Chondrocyte (in vitro differentiated cells): ENCODE results near the gene FOXP4. TPM values are rescaled to one million over a fixed set of nuclear protein-coding genes. Genes with fewer than 3 reads are reported as not detected.

Source experiments
- DNase-seq: peaks from one replicate; pipeline ENCODE4 v3.0.0; 2021; ENCODE audit warnings: mixed read lengths, low spot score
- H3K27ac Mint-ChIP-seq: one replicate; pipeline ENCODE4 v1.8.0; 2021; ENCODE audit warnings: mild to moderate bottlenecking, moderate library complexity, mixed read lengths; ENCODE audit not compliant: unreplicated experiment
- H3K27me3 Mint-ChIP-seq: 2 replicates; pipeline ENCODE4 v1.8.0; 2021; ENCODE audit warnings: low read depth, mixed read lengths
- H3K36me3 Mint-ChIP-seq: 2 replicates; pipeline ENCODE4 v1.8.0; 2021; ENCODE audit warnings: low read depth, mixed read lengths
- H3K4me1 Mint-ChIP-seq: 2 replicates; pipeline ENCODE4 v1.8.0; 2021; ENCODE audit warnings: low read depth, mild to moderate bottlenecking, mixed read lengths
- H3K4me3 Mint-ChIP-seq: one replicate; pipeline ENCODE4 v1.8.0; 2021; ENCODE audit warnings: mild to moderate bottlenecking, moderate library complexity, mixed read lengths; ENCODE audit not compliant: unreplicated experiment
- H3K9me3 Mint-ChIP-seq: 2 replicates; pipeline ENCODE4 v1.8.0; 2021; ENCODE audit warnings: low read depth, mixed read lengths
- CTCF ChIP-seq: fragments of 200-600 bp; sonication (generic); IDR thresholded peaks from 2 replicates; pipeline ENCODE4 v1.5.0; 2021; ENCODE audit warnings: antibody characterized with exemption, mild to moderate bottlenecking, moderate library complexity
- total RNA-seq: library from RNA; stranded (reverse); gene quantifications from 3 replicates; pipeline ENCODE4 v1.2.1, GENCODE V29; 2021

Gene FOXP4
- total RNA-seq, 1 donor from 2014 or later: 18.6 TPM

GRCh38 chr6:41515995-41516394 is 30.2 kb upstream of the FOXP4 start:
- H3K27ac Mint-ChIP-seq: no peak overlapping the region

GRCh38 chr6:41518118-41518517 is 28.1 kb upstream of the FOXP4 start:
- H3K4me3 Mint-ChIP-seq: no peak overlapping the region
- no peak overlapping the region for H3K27ac Mint-ChIP-seq
- H3K4me1 Mint-ChIP-seq: no peaks in the 10 kb centered on the region
- no peak for TF ChIP-seq CTCF
- no peaks in the 10 kb centered on the region for H3K9me3 Mint-ChIP-seq
- peaks cover 20% of the 10 kb centered on the region for H3K27me3 Mint-ChIP-seq
- DNase-seq: no peak
- H3K36me3 Mint-ChIP-seq: peaks cover 3% of the 10 kb centered on the region

More at GRCh38 chr6:41515995-41516394, 30.2 kb upstream of the FOXP4 start:
- Mint-ChIP-seq H3K9me3 (no peaks in the 10 kb centered on the region), H3K36me3 (peaks cover 3% of the 10 kb centered on the region), H3K4me1 (no peaks in the 10 kb centered on the region), H3K4me3 (no peak overlapping the region), H3K27me3 (peaks cover 5% of the 10 kb centered on the region)
- TF ChIP-seq CTCF: no peak
- no peak for DNase-seq

GRCh38 chr6:41519305-41519744 is 26.9 kb upstream of the FOXP4 start:
- Mint-ChIP-seq H3K36me3 (peaks cover 2% of the 10 kb centered on the region), H3K4me1 (no peaks in the 10 kb centered on the region), H3K9me3 (no peaks in the 10 kb centered on the region), H3K27me3 (peaks cover 30% of the 10 kb centered on the region), H3K27ac (no peak overlapping the region), H3K4me3 (no peak overlapping the region)
- no peak for TF ChIP-seq CTCF
- DNase-seq: no peak

GRCh38 chr6:41519745-41520699 is 26.2 kb upstream of the FOXP4 start:
- no peaks in the 10 kb centered on the region for H3K9me3 Mint-ChIP-seq
- no peaks in the 10 kb centered on the region for H3K4me1 Mint-ChIP-seq
- H3K27me3 Mint-ChIP-seq: peaks cover 30% of the 10 kb centered on the region
- no peak overlapping the region for H3K27ac Mint-ChIP-seq
- no peak for TF ChIP-seq CTCF
- DNase-seq: no peak
- H3K36me3 Mint-ChIP-seq: no peaks in the 10 kb centered on the region
- no peak overlapping the region for H3K4me3 Mint-ChIP-seq

GRCh38 chr6:41522780-41523548 is 23.2 kb upstream of the FOXP4 start:
- Mint-ChIP-seq H3K4me3 (no peak overlapping the region), H3K27me3 (peaks cover 33% of the 10 kb centered on the region), H3K27ac (no peak overlapping the region), H3K4me1 (peaks cover under 1% of the 10 kb centered on the region), H3K36me3 (peaks cover 2% of the 10 kb centered on the region), H3K9me3 (no peaks in the 10 kb centered on the region)
- no peak for DNase-seq
- no peak for TF ChIP-seq CTCF
